ENCODE measurements around the gene NDUFV3.
A peak's percentile ranks its signal among the peaks of the same experiment; 100 is the strongest.

- TF ChIP-seq CTCF (IDR thresholded peaks at IDR 0.05 in 4 of 5, conservative IDR thresholded peaks at IDR 0.05 in 1 of 5) (peak in 1 of 5 experiments; percentile 4), POLR2A (IDR thresholded peaks at IDR 0.05) (no peak)
These were observed 553 bp upstream of the NDUFV3 start for GRCh38 chr21:42892582-42892930.
